NCI-H69 (cell line): ENCODE results near the gene SETD1B.
"Not testable (repeated sequence)": the region's sequence is repeated elsewhere in the genome, so short reads cannot be mapped to it uniquely, and the experiment has no call there.

Experiments
- DNase-seq: peaks from one replicate; lab custom pipeline; 2025; lab: John Stamatoyannopoulos, UW

Gene SETD1B

GRCh38 chr12:121857322-121858246 lies 53.8 kb downstream of the SETD1B start:
- no peak for DNase-seq

GRCh38 chr12:121858318-121858661 lies 54.5 kb downstream of the SETD1B start:
- DNase-seq = no peak

- no peak for DNase-seq
Observed at GRCh38 chr12:121858662-121859572, 55.1 kb downstream of the SETD1B start, which contains the start of gene HPD. Gene HPD (minus strand): TSS chr12:121858859. CDS start chr12:121858823, 36 bp downstream.

- peak; percentile 47 for DNase-seq
Observed at GRCh38 chr12:121860257-121860656, 56.4 kb downstream of the SETD1B start.

GRCh38 chr12:121860699-121861098 lies 56.9 kb downstream of the SETD1B start:
- DNase-seq = not testable (repeated sequence)

GRCh38 chr12:121861636-121862254 lies 57.9 kb downstream of the SETD1B start:
- peak; percentile 22 for DNase-seq

GRCh38 chr12:121866331-121866730 lies 62.5 kb downstream of the SETD1B start:
- no peak for DNase-seq

- DNase-seq = not testable (repeated sequence)
Observed at GRCh38 chr12:121869229-121869628, 65.4 kb downstream of the SETD1B start.

- DNase-seq = no peak
Observed at GRCh38 chr12:121871467-121871866, 67.7 kb downstream of the SETD1B start.

- DNase-seq = peak; percentile 92
Observed at GRCh38 chr12:121872546-121873215, 68.9 kb downstream of the SETD1B start.

GRCh38 chr12:121873216-121873569 lies 69.4 kb downstream of the SETD1B start:
- DNase-seq = no peak

GRCh38 chr12:121874071-121874470 lies 70.3 kb downstream of the SETD1B start:
- no peak for DNase-seq

- no peak for DNase-seq
Observed at GRCh38 chr12:121875582-121875981, 71.8 kb downstream of the SETD1B start.

- DNase-seq = not testable (repeated sequence)
Observed at GRCh38 chr12:121876080-121876447, 72.3 kb downstream of the SETD1B start.
